ENCODE data around the gene ARPC5L.
A peak's percentile ranks its signal among the peaks of the same experiment; 100 is the strongest.

Gene ARPC5L

DNA sequence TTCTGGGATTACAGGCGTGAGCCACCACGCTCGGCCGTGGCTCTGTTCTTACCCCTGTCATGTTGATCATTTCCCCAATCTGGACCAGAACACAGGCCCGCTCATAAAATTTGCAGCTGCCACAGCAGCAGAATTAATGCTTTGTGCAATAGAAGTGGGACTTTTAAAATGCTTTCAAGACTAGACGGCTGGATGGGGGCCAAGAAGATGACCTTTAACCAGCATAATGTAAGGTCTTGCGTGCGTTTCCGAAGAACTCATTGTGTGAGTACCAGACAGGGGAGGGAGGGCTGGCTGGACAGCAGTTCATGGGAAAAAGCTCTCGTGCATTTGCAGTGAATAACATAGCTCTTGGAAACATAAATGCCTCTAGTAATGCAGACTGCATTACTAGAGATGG lies 12.1 kb upstream of the ARPC5L start:
- Histone ChIP-seq H3K9ac (ENCODE audit: low read length) (no peak overlapping the region), H3K27ac (ENCODE audit: low read depth, low read length) (peak overlapping the region; percentile 21)

DNA sequence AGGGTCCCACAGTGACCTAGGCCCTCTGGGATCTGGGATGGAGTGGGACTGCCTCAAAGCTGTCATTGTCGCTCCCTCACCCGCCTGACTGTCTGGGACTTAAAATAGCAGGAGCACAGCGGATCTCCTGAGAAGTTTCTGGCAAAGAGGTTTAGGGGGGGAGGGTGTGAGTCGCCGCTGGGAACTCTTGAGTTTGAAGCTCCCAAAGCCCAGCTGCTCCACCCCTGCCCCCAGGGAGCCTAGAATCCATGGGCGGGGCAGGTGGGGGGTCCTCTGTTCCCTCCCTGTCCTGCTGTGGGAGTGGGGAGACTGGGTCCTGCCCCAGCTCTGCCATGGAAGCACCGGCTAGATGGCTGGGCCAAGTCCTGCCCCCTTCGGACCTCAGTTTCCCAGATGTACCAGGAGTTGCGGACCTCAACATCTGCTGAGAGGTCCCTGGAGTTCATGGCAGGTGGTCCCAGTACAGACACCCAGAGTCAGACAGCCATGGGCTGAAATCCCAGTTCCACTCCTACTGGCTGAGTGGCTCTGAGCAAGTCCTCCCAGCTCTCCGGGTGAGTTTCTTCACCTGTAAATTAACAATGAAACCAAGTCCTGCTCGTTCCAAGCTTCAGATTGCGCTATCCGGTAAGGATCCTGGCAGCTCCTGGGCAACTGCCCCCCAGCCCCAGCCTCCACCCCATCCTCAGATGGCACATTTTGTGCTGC lies 9.7 kb upstream of the ARPC5L start:
- H3K9ac ChIP-seq (ENCODE audit: low read length): no peak overlapping the region
- H3K27me3 ChIP-seq (ENCODE audit: control insufficient read depth, insufficient read depth, low read length): no peaks in the 10 kb centered on the region
- no peak overlapping the region for H3K27ac ChIP-seq (ENCODE audit: low read depth, low read length)
- H3K36me3 ChIP-seq (ENCODE audit: control insufficient read depth, insufficient read depth, low read length): no peaks in the 10 kb centered on the region
- peak overlapping the region; percentile 67 for H3K4me3 ChIP-seq (ENCODE audit: low read length)
- peaks cover 9% of the 10 kb centered on the region for H3K4me1 ChIP-seq (ENCODE audit: control insufficient read depth, insufficient read depth, low read length)

More for the DNA sequence above, 12.1 kb upstream of the ARPC5L start:
- Histone ChIP-seq H3K4me1 (ENCODE audit: control insufficient read depth, insufficient read depth, low read length) (peaks cover 9% of the 10 kb centered on the region), H3K4me3 (ENCODE audit: low read length) (no peak overlapping the region), H3K36me3 (ENCODE audit: control insufficient read depth, insufficient read depth, low read length) (no peaks in the 10 kb centered on the region), H3K27me3 (ENCODE audit: control insufficient read depth, insufficient read depth, low read length) (no peaks in the 10 kb centered on the region)

GRCh38 chr9:124852829-124853531 lies 8.9 kb upstream of the ARPC5L start, which contains the start of gene WDR38:
Gene WDR38 (plus strand): TSS chr9:124853460. CDS start chr9:124853532, 72 bp downstream.
- H3K9ac ChIP-seq (ENCODE audit: low read length): peak within 1 kb of the TSS; percentile 69
- H3K27me3 ChIP-seq (ENCODE audit: control insufficient read depth, insufficient read depth, low read length): no peaks in the 10 kb centered on the region
- H3K36me3 ChIP-seq (ENCODE audit: control insufficient read depth, insufficient read depth, low read length): peaks cover 6% of the 10 kb centered on the region
- H3K27ac ChIP-seq (ENCODE audit: low read depth, low read length): peak within 1 kb of the TSS; percentile 19
- peaks cover 9% of the 10 kb centered on the region for H3K4me1 ChIP-seq (ENCODE audit: control insufficient read depth, insufficient read depth, low read length)
- peak within 1 kb of the TSS; percentile 67 for H3K4me3 ChIP-seq (ENCODE audit: low read length)

- Histone ChIP-seq H3K4me1 (ENCODE audit: control insufficient read depth, insufficient read depth, low read length) (peaks cover 9% of the 10 kb centered on the region), H3K27me3 (ENCODE audit: control insufficient read depth, insufficient read depth, low read length) (no peaks in the 10 kb centered on the region), H3K27ac (ENCODE audit: low read depth, low read length) (no peak overlapping the region), H3K9ac (ENCODE audit: low read length) (no peak overlapping the region), H3K36me3 (ENCODE audit: control insufficient read depth, insufficient read depth, low read length) (peaks cover 9% of the 10 kb centered on the region), H3K4me3 (ENCODE audit: low read length) (peak overlapping the region; percentile 67)
Observed at GRCh38 chr9:124853605-124854143, 8.3 kb upstream of the ARPC5L start.

- H3K4me1 ChIP-seq (ENCODE audit: control insufficient read depth, insufficient read depth, low read length): peaks cover 9% of the 10 kb centered on the region
- no peaks in the 10 kb centered on the region for H3K27me3 ChIP-seq (ENCODE audit: control insufficient read depth, insufficient read depth, low read length)
- H3K36me3 ChIP-seq (ENCODE audit: control insufficient read depth, insufficient read depth, low read length): peaks cover 13% of the 10 kb centered on the region
- no peak overlapping the region for H3K4me3 ChIP-seq (ENCODE audit: low read length)
- no peak overlapping the region for H3K27ac ChIP-seq (ENCODE audit: low read depth, low read length)
- no peak overlapping the region for H3K9ac ChIP-seq (ENCODE audit: low read length)
Observed at GRCh38 chr9:124854161-124854560, 7.8 kb upstream of the ARPC5L start.

GRCh38 chr9:124854822-124855221 lies 7.1 kb upstream of the ARPC5L start:
- no peak overlapping the region for H3K9ac ChIP-seq (ENCODE audit: low read length)
- H3K4me3 ChIP-seq (ENCODE audit: low read length): no peak overlapping the region
- no peaks in the 10 kb centered on the region for H3K27me3 ChIP-seq (ENCODE audit: control insufficient read depth, insufficient read depth, low read length)
- H3K36me3 ChIP-seq (ENCODE audit: control insufficient read depth, insufficient read depth, low read length): peaks cover 19% of the 10 kb centered on the region
- peaks cover 9% of the 10 kb centered on the region for H3K4me1 ChIP-seq (ENCODE audit: control insufficient read depth, insufficient read depth, low read length)
- no peak overlapping the region for H3K27ac ChIP-seq (ENCODE audit: low read depth, low read length)

DNA sequence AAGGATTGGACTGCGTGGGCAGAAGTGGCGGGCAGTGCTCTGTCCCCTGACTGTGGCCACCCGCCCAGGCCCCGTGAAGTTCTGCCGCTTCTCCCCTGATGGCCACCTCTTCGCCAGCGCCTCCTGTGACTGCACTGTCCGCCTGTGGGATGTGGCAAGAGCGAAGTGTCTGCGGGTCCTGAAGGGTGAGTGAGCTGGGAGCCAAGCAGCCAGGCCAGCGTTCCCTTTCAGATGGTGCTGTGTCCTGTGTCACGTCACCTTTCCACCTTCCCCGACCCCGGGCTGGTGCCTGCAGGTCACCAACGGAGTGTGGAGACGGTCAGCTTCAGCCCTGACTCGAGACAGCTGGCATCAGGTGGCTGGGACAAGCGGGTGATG lies 6.4 kb upstream of the ARPC5L start:
- Histone ChIP-seq H3K9ac (ENCODE audit: low read length) (no peak overlapping the region), H3K27me3 (ENCODE audit: control insufficient read depth, insufficient read depth, low read length) (no peaks in the 10 kb centered on the region), H3K4me3 (ENCODE audit: low read length) (no peak overlapping the region), H3K27ac (ENCODE audit: low read depth, low read length) (no peak overlapping the region), H3K4me1 (ENCODE audit: control insufficient read depth, insufficient read depth, low read length) (peaks cover 13% of the 10 kb centered on the region), H3K36me3 (ENCODE audit: control insufficient read depth, insufficient read depth, low read length) (peaks cover 26% of the 10 kb centered on the region)

DNA sequence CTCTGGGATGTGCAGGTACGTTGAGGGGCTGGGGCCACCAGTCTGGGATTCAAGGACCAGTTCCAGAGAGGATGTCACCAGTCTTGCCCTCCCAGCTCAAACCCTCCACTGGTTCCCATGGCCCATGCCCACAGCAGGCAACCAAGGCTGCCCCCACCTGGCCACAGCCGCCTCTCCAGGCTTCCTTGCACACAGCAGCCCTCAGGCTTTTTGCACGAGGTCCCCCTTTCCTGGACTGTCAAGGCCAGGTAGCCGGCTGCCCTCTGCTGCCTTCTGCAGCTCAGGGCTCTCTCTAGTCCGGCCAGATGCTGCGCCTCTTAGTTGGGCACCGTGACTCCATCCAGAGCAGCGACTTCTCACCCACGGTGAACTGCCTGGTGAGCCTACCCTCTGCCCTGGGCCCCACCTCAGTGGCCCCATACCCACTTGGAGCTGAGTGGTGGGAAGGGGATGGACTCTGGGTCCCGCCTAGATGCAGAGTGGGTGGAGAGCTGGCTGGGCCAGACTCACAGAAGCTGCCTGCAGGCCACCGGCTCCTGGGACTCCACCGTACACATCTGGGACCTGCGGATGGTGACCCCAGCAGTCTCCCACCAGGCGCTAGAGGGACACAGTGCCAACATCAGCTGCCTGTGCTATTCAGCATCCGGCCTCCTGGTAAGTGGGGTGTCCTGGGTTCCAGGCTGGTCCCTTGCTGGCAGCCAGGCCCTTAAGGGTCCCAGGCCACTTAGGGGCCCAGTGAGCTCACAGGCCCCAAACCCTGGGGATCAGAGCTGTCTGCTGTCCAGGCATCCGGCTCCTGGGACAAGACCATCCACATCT lies 5.8 kb upstream of the ARPC5L start:
- H3K27ac ChIP-seq (ENCODE audit: low read depth, low read length): no peak overlapping the region
- H3K27me3 ChIP-seq (ENCODE audit: control insufficient read depth, insufficient read depth, low read length): no peaks in the 10 kb centered on the region
- H3K4me1 ChIP-seq (ENCODE audit: control insufficient read depth, insufficient read depth, low read length): peaks cover 19% of the 10 kb centered on the region
- no peak overlapping the region for H3K9ac ChIP-seq (ENCODE audit: low read length)
- H3K36me3 ChIP-seq (ENCODE audit: control insufficient read depth, insufficient read depth, low read length): peaks cover 28% of the 10 kb centered on the region
- no peak overlapping the region for H3K4me3 ChIP-seq (ENCODE audit: low read length)

DNA sequence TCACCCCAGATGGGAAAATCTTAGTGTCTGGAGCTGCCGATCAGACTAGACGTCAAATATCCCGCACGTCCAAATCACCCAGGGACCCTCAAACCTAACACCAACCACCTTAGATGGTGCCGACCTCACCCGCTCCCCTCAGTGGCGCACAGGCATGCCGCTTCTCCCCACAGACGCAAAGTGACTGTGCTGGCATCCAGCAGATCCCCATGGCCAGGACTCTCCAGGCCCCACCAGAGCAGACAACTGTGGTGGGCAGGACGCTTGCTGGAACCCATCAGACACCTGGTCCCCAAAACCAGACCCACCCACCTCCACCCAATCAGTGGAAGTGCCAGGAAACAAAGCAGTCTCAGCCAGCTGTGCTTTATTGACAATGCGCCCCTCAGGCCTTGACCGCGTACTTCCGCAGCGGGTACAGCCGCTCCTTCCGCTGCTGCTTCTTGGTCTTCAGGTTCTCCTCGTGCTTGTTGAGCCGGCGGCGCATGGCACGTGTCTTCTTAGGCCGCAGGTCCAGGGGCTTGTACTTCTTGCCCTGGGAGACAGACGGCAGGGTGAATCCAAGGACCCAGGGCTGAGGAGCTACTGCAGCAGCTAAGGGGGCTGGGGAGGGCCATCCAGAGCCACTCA lies 4.3 kb upstream of the ARPC5L start:
- Histone ChIP-seq H3K27ac (ENCODE audit: low read depth, low read length) (no peak overlapping the region), H3K36me3 (ENCODE audit: control insufficient read depth, insufficient read depth, low read length) (peaks cover 28% of the 10 kb centered on the region), H3K4me1 (ENCODE audit: control insufficient read depth, insufficient read depth, low read length) (peaks cover 13% of the 10 kb centered on the region), H3K4me3 (ENCODE audit: low read length) (no peak overlapping the region), H3K27me3 (ENCODE audit: control insufficient read depth, insufficient read depth, low read length) (no peaks in the 10 kb centered on the region), H3K9ac (ENCODE audit: low read length) (no peak overlapping the region)

DNA sequence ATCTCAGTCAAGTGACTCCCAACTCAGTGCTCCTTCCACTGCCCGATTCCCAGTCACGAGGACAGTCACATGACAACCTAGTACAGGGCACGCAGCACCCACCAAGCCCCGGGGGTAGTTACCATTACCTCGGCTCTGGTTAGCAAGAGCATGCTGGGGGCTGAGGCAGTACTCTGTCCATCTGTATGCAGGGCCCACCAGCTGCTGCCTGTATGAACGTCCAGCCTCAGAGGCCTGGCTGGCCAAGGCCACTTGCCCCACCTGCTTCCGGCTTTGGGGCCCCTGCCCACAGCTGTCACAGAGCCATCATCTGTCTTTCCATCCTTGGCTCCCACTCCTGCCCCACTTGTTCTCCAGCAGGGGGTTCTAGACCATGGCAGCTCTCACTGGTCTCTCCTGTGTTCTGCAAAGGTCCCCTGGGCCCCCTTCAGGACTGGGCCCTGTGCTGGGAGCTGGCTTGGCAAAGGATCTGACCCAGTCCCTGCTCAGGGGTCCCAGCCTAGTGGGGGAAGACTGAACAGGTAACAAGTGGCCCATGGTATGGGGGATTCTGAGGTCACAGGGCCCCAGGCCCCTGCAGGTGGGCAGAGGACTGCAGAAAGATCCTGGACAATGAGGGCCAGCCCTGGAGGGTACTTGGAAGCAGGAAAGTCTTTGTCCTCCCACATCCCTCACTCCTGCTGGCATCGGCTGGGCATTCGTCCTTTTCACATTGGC lies 3.4 kb upstream of the ARPC5L start:
- H3K4me3 ChIP-seq (ENCODE audit: low read length): no peak overlapping the region
- no peak overlapping the region for H3K9ac ChIP-seq (ENCODE audit: low read length)
- H3K36me3 ChIP-seq (ENCODE audit: control insufficient read depth, insufficient read depth, low read length): peaks cover 28% of the 10 kb centered on the region
- no peak overlapping the region for H3K27ac ChIP-seq (ENCODE audit: low read depth, low read length)
- H3K4me1 ChIP-seq (ENCODE audit: control insufficient read depth, insufficient read depth, low read length): peaks cover 11% of the 10 kb centered on the region
- H3K27me3 ChIP-seq (ENCODE audit: control insufficient read depth, insufficient read depth, low read length): no peaks in the 10 kb centered on the region

- H3K27me3 ChIP-seq (ENCODE audit: control insufficient read depth, insufficient read depth, low read length): no peaks in the 10 kb centered on the region
- peaks cover 11% of the 10 kb centered on the region for H3K4me1 ChIP-seq (ENCODE audit: control insufficient read depth, insufficient read depth, low read length)
- peak overlapping the region; percentile 14 for H3K9ac ChIP-seq (ENCODE audit: low read length)
- peaks cover 28% of the 10 kb centered on the region for H3K36me3 ChIP-seq (ENCODE audit: control insufficient read depth, insufficient read depth, low read length)
- no peak overlapping the region for H3K27ac ChIP-seq (ENCODE audit: low read depth, low read length)
- H3K4me3 ChIP-seq (ENCODE audit: low read length): peak overlapping the region; percentile 69
Observed at GRCh38 chr9:124859803-124860581, 1.9 kb upstream of the ARPC5L start.
